HG02870 (cell line): Measurements from ENCODE around the gene FXR2.

Source experiments
- ATAC-seq: cut with Tn5 transposase; IDR thresholded peaks from one replicate; pipeline ENCODE4 v1.9.1; 2021; ENCODE audit warnings: mild to moderate bottlenecking, moderate library complexity; ENCODE audit not compliant: unreplicated experiment

FXR2 gene

GRCh38 chr17:7552621-7553051 is 62.1 kb downstream of the FXR2 start:
- ATAC-seq: no peak

DNA sequence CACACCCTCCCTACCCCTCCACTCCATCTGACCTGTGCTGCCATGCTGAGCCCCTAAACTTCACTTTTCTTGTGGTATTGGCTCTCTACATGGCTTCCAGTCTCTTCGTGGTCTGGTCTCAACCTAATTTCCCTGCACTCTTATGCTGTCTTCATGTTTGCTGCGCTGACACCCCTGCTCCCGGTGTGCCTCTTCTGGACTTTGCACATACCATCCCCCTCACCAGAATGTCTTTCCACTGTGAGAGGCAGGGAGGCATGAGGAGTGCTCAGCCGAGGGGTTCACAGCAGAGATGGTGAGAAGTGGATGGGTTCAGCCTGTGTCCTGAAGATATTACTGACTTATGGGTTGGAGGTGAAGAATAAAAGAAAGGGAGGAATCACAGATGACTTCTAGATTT is 63.3 kb downstream of the FXR2 start:
- ATAC-seq: no peak

- no peak for ATAC-seq
Measured at GRCh38 chr17:7550344-7550743, 64.4 kb downstream of the FXR2 start.

DNA sequence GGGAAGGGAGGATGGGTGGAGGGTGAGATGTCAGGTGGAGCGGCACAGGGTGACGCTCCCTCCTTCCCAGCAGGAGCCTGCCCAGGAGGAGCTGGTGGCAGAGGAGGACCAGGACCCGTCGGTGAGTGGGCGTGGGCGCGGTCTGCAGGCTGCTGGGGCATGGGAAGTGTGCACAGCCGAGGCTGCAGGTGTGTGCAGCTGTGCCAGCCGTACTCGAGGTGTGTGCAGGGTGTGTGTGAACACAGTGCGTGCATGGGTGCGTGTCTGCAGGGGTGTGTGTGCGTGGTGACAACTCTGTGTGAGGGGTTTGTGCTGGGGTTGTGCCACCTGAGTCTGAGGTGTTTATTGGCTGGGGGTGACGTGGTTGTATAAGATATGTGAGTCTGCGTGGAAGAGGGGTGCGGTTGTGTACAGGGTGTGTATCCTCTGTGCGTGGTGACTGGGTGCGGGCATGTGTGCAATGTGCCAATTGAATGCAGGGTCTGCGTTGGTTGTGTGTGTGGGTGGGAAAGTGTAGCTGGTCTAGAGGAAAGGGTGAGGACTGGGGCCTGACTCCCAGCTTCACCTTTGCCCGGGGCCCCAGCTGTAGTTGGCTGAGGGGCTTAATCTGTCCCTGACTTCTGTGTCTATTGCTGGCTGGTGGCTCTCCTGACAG is 65.2 kb downstream of the FXR2 start:
- ATAC-seq: no peak

DNA sequence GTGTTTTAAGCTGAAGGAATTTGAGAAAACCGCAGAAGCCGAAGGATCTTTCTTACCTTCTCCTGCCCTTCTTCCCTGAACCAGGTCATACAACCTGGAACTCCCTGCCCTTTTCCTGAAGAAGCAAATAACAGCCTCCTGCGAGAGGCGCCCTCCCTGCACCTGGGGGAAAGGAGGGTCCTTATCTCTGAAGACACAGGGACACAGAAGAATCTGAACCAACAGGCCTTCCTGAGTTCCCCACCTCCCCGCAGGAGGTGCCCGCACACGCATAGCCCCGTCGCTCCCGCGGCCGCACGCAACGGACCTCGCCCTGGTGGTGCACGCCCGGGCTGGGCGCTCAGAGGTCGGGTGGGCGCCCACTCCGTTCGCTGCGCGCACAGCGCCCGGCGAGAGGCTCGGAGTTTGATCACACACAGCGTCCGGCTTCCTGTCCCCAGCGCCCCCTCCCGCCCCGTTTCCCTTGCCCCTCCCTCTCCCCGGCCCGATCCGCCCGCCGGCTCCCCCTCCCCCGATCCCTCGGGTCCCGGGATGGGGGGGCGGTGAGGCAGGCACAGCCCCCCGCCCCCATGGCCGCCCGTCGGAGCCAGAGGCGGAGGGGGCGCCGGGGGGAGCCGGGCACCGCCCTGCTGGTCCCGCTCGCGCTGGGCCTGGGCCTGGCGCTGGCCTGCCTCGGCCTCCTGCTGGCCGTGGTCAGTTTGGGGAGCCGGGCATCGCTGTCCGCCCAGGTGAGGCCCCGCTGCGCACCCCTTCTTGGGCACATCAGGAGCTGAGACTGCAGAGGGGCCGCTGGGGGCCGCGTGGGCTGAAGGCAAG is 65.9 kb downstream of the FXR2 start, which contains the start of gene TNFSF12:
Gene TNFSF12, plus strand, starts transcription at position 474 of the 816 bp plus-strand sequence. Its CDS starts 96 bp downstream, at position 570.
- no peak for ATAC-seq

- ATAC-seq: no peak
Measured at GRCh38 chr17:7544911-7545310, 69.8 kb downstream of the FXR2 start.
